Muscle of back (tissue), 11 donors: ENCODE data around the gene CTDNEP1. TPM values are rescaled to one million over a fixed set of nuclear protein-coding genes. Genes with fewer than 3 reads are reported as not detected.

Experiments
- DNase-seq, 3 donors: peaks; one replicate each; pipeline versions ENCODE4 v3.0.0 to v3.0.0-alpha.2; 2013
- polyA plus RNA-seq, 10 donors: library from polyadenylated mRNA; unstranded; fragments of 120-200 nt; gene quantifications; one replicate each; pipeline ENCODE4 v1.2.1, GENCODE V29; 2013; ENCODE audit not compliant: insufficient read length in 10 of 10

Gene CTDNEP1
- polyA plus RNA-seq, 10 donors, result 153 to 190 (median 180) TPM

DNA sequence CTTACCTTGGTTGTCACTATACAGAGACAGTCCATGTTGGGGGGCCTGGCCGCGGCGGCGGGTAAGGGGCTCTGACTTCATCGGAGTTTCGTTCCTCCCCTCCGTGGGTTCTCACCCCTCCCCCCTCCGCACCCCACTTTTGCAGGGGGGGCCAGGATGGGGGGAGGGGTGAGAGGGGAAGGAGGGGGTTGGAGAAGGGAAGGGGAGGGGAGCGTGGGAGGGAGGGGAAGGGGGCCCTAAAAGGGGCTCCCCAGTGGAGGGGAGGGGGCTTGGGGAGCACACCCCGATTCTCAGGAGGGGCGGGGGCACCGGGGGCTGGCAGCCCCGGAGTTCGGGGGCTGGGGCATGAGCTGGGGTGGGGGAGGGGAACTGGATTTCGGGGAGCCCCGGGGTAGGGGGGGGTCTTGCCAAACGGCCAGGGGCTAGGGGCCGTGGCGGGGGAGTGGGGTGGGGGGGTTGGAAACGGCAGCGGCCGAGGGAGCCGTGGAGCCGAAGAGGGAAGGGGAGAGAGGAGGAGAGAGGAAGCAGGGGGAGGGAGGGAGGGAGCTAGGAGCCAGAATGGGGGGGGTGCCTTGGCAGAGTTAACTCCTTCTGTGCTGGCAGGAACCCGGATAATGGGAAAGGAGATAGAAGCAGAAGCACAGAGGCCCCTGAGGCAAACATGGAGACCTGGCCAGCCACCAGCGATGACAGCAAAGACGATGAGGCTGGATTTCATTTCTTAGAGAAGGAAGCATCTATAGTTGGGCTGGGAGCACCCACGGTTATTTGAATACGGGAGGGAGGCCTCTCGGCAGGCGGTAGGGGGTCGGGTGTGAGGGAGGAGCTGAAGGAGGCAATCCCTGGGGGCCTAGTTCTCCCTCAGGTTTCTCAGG, 34.2 kb downstream of the CTDNEP1 start:
- peak; percentile 69 to 92 (median 88) for DNase-seq

DNA sequence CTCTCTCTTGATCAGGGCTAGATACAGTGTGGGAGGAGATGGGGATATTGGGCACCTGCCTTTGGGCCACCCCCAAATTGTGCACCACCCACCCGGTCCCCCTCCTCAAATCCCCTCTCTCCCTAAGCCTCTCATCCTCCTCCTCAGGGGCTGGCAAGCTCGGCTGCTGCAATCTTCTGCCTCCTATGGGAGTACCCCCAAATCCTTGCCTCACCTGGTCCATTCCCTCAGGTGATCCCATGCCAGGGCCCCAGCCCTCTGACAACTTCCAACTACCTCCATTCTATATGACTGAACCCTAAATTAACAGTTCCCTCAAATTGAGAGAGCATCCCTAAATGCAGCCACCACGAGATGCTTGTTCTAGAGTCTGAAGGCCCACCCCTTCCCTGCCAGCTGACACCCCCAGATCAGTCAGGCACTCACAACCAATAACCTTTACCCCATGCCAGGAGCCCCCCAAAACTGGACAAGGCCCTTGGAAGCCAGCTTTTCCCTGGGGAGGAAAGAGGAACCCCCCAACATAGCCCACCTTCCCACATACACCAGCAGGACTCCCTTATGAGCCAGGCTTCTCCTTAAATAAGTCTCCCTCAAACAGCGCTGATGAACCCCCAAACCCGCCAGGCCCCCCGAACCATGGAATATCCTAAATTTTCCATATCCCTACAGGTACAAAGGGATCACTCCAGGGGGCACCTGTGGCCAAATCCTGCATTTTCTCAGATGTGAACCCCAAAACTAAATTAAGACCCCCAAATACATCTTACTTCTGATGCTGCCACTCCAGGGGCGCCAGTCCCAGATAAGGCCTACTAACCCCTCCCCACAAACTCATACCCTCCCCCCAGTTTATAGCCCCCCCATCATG, 35.1 kb downstream of the CTDNEP1 start:
- DNase-seq, result peak in 1 of 3 donors; percentile 39

DNA sequence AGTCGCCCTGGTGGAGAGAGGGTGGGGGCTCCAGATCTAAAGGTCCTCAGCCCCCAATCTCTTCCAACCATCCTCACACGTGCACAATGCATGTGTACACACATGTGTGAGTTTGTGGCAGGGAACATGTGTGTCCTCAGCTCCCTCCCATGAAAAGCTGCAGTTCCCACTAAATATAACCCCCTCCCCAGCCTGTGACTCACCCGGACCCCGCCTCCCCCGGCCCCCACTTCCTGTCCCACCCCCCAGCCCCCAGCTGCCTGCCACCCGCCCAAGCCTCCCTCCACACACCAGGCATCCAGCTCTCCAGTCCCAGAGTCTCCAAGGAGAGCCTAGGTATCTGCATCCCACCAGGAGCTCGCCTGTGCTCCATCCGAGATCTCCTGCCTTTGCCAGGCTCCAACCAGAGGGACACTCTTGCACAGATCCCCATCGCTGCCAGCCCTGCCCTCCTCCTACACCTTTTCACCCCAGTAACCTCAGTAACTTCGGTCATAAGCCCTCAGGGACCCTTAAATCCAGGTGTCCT, 35.8 kb downstream of the CTDNEP1 start:
- no peak for DNase-seq

DNA sequence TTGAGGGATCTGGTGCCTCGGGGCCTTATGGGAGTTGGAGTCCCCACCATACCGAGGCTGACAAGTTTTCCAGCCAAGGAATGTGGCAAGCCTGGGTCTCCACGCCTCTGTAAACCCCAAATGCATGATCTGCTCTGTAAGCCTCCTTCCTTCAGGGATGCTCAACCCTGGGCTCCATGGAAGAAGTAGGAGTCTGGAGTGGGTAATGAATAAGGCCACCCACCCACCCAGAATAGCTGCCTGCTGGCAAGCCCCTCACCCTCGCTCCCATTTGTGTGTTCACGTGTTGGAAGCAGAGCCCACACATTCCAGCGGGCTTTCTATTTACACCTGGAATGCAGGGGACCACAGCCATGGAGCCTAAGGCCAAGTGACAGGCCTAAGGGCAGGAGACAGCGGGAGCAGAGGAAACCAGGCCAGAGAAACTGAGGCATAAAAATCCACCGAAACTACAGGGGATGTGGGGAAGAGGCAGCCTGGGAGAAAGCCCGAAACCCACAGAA, 36.3 kb downstream of the CTDNEP1 start:
- DNase-seq, result no peak

DNA sequence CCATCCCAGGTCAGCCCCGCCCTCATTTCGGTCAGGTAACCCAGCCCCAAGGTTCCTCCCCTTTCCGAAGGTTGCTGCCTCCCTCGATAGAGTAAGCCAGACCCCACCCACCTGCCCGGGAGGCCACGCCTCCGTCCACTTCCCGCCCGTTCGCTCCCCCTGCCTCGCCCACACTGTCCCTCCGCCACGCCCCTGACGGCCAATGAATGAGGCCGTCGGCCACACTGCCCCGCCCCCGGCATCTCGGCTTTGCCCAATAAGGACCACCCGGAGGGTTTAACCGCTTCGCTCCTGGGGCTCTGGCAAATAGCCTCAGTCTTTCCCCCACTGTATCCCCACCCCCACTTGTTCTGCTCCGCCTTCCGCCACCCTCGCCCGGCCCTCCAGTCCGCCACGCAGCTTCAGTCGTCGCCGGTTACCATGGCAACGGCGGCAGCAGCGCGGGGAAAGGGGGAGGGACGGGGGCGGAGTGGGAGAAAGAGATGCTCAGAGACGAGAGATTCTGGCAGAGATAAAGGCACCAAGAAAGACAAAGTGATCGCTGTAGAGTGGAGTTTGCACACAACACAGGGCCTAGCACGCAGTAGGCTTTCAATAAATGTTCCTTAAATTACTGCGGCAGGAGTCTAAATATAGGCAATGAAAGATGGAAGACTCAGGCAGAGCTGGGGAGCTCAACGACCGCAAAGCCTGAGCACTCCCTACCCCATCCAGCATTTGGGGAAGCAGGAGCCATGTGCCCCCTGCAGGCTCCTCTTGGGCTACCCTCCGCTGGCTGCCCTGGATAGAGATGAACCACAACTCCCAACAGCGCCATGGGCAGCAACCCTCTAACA, 37.0 kb downstream of the CTDNEP1 start:
- DNase-seq, result peak; percentile 98 to 99 (median 98)

DNA sequence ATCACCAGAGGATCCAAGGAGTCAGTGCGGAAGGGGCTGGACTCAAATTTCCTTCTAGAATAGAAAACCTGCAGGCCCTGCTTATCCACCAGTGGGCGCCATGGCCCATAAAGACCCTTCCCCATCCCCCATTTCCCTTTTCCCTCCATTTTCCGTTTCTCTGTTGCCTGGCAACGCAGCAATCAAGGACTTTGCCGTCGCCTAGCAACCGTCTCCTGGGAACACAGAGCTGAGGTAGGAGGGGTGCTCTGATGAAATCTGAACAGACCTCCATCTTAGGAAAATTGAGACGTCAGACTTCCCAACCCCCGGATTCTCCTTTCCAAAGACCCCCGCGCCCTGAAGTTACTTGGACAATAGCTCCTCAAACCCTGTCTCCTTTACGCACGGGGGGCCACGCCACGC, 37.6 kb downstream of the CTDNEP1 start:
- DNase-seq, result peak; percentile 78 to 94 (median 89)

DNA sequence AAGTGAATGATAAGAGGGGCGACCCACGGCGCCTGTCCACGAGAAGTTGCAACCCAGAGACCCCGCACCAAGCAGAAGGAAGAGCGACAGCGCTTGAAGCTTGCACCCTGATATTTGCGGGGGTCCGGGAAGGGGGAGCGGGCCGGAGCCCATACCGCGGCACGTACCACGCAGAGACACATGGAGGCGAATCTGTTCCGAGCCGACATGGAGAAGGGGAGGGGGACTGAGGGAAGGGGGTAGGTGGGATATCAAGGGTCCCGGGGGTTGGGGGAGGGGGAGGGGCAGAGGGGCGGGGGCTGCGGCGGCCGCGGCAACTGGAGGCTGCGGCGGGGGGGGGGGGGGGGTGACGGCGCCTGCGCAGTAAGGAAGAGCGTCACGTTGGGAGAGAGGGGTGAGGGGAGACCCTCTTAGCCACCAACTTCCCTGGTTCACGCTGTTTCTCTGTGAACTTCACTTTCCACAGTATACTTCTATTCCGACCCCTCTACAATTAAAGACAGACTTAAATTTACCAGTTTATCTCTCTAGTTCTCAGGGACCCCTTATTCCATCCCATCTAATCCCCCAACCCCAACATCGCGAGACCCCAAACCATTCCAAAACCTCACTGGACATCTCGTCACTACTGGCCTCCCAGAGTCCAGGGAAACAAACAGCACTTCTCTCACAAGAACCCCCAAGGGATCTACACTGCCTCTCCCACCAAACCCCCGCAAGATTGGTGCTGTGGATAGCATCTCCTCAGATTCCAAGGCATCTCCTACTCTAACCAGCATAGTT, 39.9 kb downstream of the CTDNEP1 start:
- DNase-seq, result no peak

DNA sequence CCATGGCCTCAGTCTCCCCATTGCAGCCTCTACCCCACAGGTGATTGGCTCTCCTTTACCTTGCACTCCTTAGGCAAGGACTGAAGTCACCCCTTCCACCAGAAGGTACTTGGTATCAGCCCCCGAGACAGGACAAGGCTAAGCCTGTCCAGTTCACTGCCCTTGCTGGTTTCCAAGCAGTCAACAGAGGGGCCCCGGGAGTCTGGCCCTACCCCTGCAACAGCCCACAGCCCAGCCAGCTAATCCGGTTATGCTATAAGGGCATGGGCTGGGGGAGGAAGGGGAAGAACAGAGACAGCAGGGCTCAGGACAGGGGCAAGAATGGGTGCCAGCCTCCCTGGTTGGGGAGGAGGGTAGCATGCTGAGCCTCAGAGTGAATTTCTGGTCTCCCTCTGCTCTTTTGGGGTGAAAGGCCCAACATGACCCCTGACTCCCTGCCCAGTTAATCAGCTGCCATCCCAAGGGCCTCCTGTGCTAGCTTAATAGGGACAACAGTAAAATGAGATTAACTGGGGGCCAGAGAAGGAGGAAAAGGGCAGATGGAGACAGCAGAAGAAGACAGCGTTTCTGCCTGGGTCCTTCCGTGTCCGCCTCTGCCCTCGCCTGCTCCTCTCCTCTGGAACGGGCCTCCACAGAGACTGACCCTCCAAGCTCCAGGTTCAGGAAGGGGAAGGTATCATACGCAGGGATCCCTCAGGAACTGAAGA, 42.6 kb downstream of the CTDNEP1 start:
- DNase-seq, result no peak

DNA sequence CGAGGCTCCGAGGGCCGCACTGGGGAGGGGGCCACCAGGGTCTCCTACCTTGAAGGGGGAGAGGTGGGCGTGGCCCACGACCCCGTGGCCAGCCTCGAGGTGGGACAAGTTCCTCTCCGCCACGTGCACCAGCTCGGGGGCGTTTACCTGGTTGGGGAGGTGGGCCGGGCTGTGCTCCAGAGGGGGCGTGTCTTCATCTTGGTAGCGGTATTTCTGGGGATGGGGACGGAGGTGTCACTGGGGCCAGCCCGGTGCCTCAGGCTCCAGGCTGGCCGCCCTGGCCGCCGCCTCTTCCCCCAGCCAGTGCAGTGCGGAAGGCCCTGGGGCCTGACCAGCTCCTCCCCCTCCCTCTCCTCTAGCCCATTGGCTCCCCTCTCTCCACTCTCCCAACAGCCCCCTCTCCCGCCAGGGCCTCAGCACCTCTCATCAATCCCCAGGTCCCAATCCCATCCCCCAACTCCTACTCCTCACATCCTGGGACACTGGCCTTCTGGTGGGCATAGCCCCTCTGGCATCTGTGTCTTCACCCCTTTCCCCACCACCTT, 43.4 kb downstream of the CTDNEP1 start:
- peak in 1 of 3 donors; percentile 43 for DNase-seq

DNA sequence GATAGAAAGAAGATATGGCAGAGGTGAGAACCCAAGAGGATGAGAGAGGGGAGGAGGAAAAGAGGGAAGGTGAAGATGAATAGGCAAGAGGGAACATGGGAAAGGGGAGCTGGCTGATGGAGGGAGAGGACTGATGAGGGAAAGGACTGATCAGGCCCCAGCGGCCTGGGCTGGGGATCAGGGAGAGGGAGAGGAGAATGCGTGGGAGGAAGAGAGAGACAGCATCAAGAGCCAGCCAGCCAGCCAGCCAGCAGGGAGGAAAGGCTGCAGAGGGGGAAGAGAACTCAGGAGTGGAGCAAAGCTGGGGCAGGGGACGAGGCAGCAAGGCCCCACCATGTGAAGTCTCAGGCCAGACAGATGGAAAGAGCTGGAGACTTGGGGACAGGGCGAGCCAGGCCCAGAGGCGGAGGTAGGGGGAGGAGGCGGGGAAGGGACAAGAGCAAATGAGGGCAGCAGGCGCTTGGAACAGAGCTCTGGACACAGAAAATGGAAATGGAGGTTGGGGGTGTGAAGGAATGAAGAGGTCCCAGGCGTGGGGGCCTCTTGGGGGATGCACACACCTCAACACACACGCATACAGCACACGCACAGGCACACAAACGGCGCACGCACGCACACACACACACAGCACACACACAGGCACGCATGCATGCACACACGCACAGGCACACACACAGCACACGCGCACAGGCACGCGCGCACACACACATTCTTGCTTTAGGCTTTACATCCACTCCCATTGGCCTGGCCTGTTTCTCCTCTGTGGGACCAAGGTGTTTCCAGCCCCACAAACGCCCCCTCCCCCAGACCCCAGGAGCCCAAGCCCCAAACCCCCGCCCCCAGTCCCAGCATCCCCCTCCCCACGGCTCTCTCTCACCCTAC, 44.2 kb downstream of the CTDNEP1 start:
- DNase-seq, result peak in 2 of 3 donors; percentile 55 to 79

DNA sequence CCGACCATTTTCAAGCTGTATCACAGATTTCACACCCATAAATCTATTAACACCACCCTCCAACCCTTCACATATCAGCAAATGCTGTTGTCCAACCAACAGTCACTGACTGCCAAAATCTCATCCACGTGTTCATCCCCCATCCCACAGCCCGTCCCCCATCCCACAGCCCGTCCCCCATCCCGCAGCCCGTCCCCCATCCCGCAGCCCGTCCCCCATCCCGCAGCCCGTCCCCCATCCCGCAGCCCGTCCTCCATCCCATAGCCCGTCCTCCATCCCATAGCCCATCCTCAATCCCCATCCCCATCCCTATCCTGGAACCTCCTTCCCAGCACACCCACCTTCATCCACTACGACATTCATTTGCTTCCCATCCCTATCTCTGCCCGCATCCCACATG, 46.0 kb downstream of the CTDNEP1 start:
- DNase-seq, result no peak

DNA sequence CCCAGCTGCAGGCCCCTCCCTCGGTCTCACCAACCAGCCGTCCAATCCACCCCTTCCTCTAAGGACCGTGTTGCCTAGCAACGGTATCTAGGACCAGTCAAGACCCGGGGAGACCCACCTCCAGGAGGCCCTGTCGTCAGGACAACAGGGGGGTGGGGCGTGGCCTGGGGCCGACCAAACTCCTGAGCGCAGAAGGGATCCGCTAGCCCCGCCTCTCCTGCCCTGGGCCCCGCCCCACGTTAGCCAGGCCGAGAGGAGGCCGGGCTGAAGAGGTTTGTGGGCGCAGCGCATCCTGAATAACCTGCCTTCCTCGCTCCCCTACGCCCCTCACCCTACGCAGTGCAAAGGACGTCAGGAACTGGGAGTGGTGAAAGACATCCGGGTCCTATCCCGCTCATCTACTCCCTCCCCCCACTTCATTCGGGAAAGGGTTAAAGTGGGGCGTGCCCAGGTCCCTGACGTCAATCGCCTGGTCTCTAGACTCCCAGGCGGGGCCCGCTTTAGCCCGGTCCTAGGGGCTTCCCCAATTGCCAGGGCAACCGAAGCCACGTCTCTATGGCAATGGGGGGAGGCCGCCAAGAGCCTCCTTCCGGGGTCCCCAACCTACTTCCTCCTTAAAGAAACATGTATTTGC, 46.6 kb downstream of the CTDNEP1 start:
- peak; percentile 84 to 96 (median 92) for DNase-seq

DNA sequence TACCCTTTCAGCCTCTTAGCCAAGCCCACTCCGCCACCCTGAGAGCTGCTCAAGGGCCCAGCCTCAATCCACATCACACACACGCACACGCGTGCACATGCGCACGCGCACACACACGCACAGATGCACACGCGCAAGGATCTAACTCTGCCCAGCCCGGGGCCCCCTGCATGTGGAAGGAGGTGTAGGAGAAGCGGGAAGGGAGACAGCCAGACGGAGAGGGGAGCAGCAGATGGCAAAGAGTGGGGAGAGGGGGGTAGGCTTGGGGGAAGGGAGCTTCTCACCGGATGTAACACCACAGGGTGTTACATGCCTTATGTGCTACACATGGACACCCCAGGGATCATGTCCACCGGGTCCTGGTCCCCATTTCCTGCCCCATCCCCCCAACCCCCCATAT, 47.2 kb downstream of the CTDNEP1 start:
- peak in 1 of 3 donors; percentile 58 for DNase-seq

DNA sequence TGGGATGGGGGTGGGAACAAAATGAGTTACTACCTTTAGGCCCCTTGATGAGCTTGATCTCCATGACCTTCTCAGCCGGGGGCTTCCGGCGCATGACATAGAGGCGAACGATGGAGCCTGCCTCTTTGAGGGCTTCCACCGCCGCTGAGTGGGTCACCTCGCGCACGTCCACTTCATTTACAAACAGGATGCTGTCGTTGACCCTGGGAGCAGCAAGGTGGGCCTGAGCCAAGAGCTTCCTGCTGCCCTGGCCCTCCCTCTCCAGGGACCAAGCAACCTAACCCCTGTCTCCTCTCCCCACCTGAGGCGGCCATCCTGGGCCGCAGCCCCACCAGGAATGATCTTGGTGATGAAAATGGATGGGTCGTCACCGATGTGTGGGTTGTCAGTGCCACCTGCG, 48.1 kb downstream of the CTDNEP1 start:
- no peak for DNase-seq

DNA sequence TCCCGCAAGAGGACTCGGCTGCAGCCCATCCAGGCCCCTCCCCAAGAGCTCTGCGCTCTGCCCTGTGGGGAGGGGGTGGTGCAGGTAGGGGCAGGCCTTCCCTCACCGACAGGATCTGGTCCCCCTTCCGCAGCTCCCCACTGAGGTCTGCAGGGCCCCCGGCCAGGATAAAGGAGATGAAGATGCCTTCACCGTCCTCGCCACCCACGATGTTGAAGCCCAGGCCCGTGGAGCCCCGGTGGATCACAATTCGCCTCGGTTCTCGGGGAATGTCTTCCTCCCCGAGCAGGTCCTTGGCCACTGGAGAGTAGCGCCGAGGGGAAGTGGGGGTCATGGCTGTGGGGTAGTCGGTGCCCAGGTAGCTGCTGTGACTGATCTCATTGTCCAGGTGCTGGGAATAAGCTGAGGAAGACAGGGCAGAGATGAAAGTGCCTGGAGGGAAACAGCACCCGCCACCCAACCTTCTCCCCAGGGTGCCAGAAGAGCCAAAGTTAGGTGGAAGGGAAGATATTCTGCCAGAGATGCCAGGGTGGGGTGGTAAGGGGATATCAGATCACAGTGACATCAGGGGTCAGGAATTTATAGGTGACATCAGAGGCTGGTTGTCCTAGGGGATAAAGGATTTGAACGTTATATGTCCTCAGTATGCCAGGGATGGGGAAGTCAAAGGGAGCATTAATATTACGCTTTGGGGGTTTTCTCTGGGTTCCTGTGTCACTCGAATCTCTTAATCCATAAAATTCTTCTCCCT, 54.7 kb downstream of the CTDNEP1 start:
- no peak for DNase-seq

DNA sequence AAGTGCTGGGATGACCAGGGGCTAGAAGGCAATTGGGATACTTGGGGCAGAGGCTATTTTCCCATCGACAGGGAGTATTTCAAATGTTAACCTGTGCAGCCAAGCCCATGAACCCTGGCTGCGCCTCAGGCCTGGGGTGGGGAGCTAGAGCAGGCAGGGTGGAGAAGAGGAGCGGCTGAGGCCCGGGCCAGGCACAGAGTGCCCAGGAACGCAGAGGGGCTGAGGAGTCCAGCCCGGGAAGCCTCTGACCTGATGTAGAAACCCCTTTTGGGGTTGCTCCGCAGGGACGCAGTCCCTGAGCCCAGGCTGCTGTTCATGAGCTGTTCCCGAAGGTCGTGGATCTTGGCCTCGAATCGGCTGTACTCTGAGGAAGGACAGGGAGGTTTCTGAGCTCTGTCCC, 55.6 kb downstream of the CTDNEP1 start:
- DNase-seq, result no peak
